Measurements from ENCODE around the gene SMIM1. TPM values are rescaled to one million over a fixed set of nuclear protein-coding genes. Genes with fewer than 3 reads are reported as not detected.

SMIM1 gene
- total RNA-seq, 3 donors from 2014 or later (not counting 1 experiment from before 2014, with no cell fraction given), result 0.78 to 2.6 (median 1.6) TPM

DNA sequence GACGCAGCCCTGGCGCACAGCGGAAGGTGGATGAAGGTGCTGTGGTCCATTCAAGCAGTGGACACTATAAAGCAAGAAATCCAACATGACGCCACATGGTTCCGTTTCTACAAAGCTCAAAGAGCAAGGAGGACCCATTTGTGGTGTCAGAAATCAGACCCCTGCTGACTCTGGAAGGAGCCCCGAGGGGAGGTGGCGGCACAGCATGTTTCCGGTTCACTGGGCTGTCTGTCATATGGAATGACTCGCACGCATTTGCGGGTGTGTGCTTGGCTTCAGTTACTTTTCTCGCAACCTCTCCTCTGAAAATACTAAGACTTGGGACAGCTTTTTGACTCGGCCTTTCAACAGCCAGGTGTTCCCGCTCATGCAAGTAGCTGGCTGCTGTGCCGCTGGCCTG lies 52.8 kb downstream of the SMIM1 start:
- H3K36me3 Mint-ChIP-seq, result peaks cover 20% of the 10 kb centered on the region
- 92% methylated on average over 15 of the region's 15 CpGs for WGBS (ENCODE audit: insufficient coverage)
- no peaks in the 10 kb centered on the region for H3K27me3 Mint-ChIP-seq (ENCODE audit: low read depth in 2 of 2)

More for the DNA sequence above, 52.8 kb downstream of the SMIM1 start:
- Histone ChIP-seq H3K4me1 (ENCODE audit: control insufficient read depth, insufficient read depth, low read length) (no peaks in the 10 kb centered on the region), H3K4me3 (ENCODE audit: low read length) (no peak overlapping the region), H3K27me3 (ENCODE audit: control insufficient read depth, insufficient read depth, low read length) (no peaks in the 10 kb centered on the region), H3K27ac (ENCODE audit: low read length) (no peak overlapping the region), H3K36me3 (ENCODE audit: control insufficient read depth, insufficient read depth, low read length) (peaks cover 67% of the 10 kb centered on the region), H3K9me3 (ENCODE audit: control insufficient read depth, insufficient read depth, low read length) (no peaks in the 10 kb centered on the region)
- Mint-ChIP-seq H3K9me3 (no peaks in the 10 kb centered on the region), H3K27ac (no peak overlapping the region), H3K4me3 (no peak overlapping the region), H3K4me1 (no peaks in the 10 kb centered on the region)
- DNase-seq, result no peak
- intact Hi-C loops (cut with micrococcal nuclease), result no loop called here
- ATAC-seq, result no peak
- TF ChIP-seq, protein P1, sequence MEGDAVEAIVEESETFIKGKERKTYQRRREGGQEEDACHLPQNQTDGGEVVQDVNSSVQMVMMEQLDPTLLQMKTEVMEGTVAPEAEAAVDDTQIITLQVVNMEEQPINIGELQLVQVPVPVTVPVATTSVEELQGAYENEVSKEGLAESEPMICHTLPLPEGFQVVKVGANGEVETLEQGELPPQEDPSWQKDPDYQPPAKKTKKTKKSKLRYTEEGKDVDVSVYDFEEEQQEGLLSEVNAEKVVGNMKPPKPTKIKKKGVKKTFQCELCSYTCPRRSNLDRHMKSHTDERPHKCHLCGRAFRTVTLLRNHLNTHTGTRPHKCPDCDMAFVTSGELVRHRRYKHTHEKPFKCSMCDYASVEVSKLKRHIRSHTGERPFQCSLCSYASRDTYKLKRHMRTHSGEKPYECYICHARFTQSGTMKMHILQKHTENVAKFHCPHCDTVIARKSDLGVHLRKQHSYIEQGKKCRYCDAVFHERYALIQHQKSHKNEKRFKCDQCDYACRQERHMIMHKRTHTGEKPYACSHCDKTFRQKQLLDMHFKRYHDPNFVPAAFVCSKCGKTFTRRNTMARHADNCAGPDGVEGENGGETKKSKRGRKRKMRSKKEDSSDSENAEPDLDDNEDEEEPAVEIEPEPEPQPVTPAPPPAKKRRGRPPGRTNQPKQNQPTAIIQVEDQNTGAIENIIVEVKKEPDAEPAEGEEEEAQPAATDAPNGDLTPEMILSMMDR (IDR thresholded peaks at IDR 0.05), result no peak

Other genes with a start within 250 kb of the SMIM1 start
- 10 to 100 TPM in 1 of 3 donors, 1 to 10 TPM in 2; 3.1 to 15.6 (median 5.1) TPM for gene MEGF6, start 161.2 kb upstream of the SMIM1 start, total RNA-seq
- gene TPRG1L, start 147.7 kb upstream of the SMIM1 start, total RNA-seq, result 10 to 100 TPM; 36.2 to 46.7 (median 37.9) TPM
- gene WRAP73, start 122.6 kb upstream of the SMIM1 start, total RNA-seq, result 10 to 100 TPM; 27.8 to 35.4 (median 30.1) TPM
- under 1 TPM; 0.28 to 0.50 (median 0.39) TPM for gene TP73, start 120.2 kb upstream of the SMIM1 start, total RNA-seq
- not detected for gene CCDC27, start 20.3 kb upstream of the SMIM1 start, total RNA-seq
- 10 to 100 TPM; 33.5 to 49.8 (median 45.2) TPM for gene LRRC47, start 23.7 kb downstream of the SMIM1 start, total RNA-seq
- gene CEP104, start 84.5 kb downstream of the SMIM1 start, total RNA-seq, result 10 to 100 TPM; 37.1 to 60.2 (median 51.8) TPM
- 10 to 100 TPM; 18.3 to 27.8 (median 18.5) TPM for gene DFFB, start 84.7 kb downstream of the SMIM1 start, total RNA-seq
- gene C1orf174, start 127.5 kb downstream of the SMIM1 start, total RNA-seq, result 10 to 100 TPM; 52.9 to 62.3 (median 61.5) TPM

All from natural killer cell (primary cell).